Suprapubic skin (tissue), 4 donors: ENCODE measurements around the gene PARD3B.

Source experiments
- EP300 ChIP-seq: sonication (generic); formaldehyde crosslinking; IDR thresholded peaks from one replicate; pipeline ENCODE4 v1.6.1; 2017; ENCODE audit warnings: antibody characterized with exemption
- POLR2A ChIP-seq, 2 donors: fragments of 450-650 bp; IDR thresholded peaks; one replicate each; pipeline ENCODE4 v1.6.1; 2017; ENCODE audit warnings: antibody characterized with exemption in 2 of 2, mild to moderate bottlenecking in 2 of 2, moderate library complexity in 2 of 2
- POLR2AphosphoS5 ChIP-seq, 3 donors: sonication (generic); formaldehyde crosslinking; IDR thresholded peaks; one replicate each; pipeline ENCODE4 v1.6.1; 2017; ENCODE audit warnings: antibody characterized with exemption in 3 of 3
- TF ChIP-seq, protein P1 (sequence below), 2 donors: fragments of 200-600 bp in 1 of 2; fragments of 450-650 bp in 1 of 2; sonication (generic) in 1 of 2; IDR thresholded peaks; one replicate each; pipeline ENCODE4 v1.5.1; 2016 to 2019; ENCODE audit warnings: antibody characterized with exemption in 2 of 2, mild to moderate bottlenecking in 1 of 2, moderate library complexity in 1 of 2

DNA sequence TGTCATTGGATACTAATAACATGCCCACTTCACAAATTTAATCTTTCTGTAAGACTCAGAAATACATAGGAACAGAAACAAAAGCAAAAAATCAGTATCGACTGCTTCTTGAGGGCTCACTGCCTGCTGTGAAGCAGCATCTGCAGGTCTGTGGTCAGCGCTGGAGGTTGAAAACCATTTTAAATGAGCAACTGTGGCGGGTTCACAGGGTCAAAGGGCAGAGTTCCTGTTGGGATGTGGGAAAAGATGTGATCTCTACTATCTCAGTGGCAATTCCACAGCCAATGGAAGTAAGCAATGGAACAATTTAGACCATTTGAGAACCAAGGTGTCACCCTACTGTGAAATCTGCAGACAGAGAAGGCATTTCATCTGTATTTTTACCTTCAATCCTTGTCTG, 468.3 kb downstream of the PARD3B start:
- TF ChIP-seq, protein P1, sequence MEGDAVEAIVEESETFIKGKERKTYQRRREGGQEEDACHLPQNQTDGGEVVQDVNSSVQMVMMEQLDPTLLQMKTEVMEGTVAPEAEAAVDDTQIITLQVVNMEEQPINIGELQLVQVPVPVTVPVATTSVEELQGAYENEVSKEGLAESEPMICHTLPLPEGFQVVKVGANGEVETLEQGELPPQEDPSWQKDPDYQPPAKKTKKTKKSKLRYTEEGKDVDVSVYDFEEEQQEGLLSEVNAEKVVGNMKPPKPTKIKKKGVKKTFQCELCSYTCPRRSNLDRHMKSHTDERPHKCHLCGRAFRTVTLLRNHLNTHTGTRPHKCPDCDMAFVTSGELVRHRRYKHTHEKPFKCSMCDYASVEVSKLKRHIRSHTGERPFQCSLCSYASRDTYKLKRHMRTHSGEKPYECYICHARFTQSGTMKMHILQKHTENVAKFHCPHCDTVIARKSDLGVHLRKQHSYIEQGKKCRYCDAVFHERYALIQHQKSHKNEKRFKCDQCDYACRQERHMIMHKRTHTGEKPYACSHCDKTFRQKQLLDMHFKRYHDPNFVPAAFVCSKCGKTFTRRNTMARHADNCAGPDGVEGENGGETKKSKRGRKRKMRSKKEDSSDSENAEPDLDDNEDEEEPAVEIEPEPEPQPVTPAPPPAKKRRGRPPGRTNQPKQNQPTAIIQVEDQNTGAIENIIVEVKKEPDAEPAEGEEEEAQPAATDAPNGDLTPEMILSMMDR (IDR thresholded peaks at IDR 0.05) = no peak
- no peak for TF ChIP-seq POLR2AphosphoS5 (IDR thresholded peaks at IDR 0.05)
- TF ChIP-seq EP300 = no peak
- no peak for TF ChIP-seq POLR2A (IDR thresholded peaks at IDR 0.05)
